Lower lobe of right lung (tissue), 2 donors: Measurements from ENCODE around the gene PSMC3. TPM values are rescaled to one million over a fixed set of nuclear protein-coding genes. Genes with fewer than 3 reads are reported as not detected.

ENCODE experiments used
- ATAC-seq, 2 donors: fragments of 200-7000 bp; cut with Tn5 transposase; one replicate each; pipeline ENCODE4 v1.9.1; 2020 to 2022; ENCODE audit warnings: mild to moderate bottlenecking in 2 of 2, moderate library complexity in 2 of 2
- DNase-seq: peaks from one replicate; pipeline ENCODE4 v3.0.0-alpha.2; 2020
- H3K27ac ChIP-seq: fragments of 200-600 bp; one replicate; pipeline ENCODE4 v1.8.0; 2022
- H3K27me3 ChIP-seq: fragments of 200-600 bp; one replicate; pipeline ENCODE4 v1.8.0; 2022; ENCODE audit warnings: low read depth
- H3K36me3 ChIP-seq: fragments of 200-600 bp; one replicate; pipeline ENCODE4 v1.8.0; 2022; ENCODE audit warnings: mild to moderate bottlenecking
- H3K4me1 ChIP-seq: fragments of 200-600 bp; one replicate; pipeline ENCODE4 v1.8.0; 2022
- H3K4me3 ChIP-seq: fragments of 200-600 bp; one replicate; pipeline ENCODE4 v1.8.0; 2022; ENCODE audit warnings: mild to moderate bottlenecking
- H3K9me3 ChIP-seq: fragments of 200-600 bp; one replicate; pipeline ENCODE4 v1.8.0; 2022
- CTCF ChIP-seq: fragments of 200-600 bp; IDR thresholded peaks from one replicate; pipeline ENCODE4 v1.8.0; 2022; ENCODE audit warnings: antibody characterized with exemption, mild to moderate bottlenecking
- intact Hi-C: fragments of 100-400 bp; cut with DNase I; formaldehyde crosslinking; loops from one replicate; pipeline ENCODE4 v1.11.0; 2022
- total RNA-seq: library from RNA; stranded (reverse); fragmentation: NEBNext Ultra II Directional; extraction: Animal tissue kit (Norgen Biotek cat#: 25700); gene quantifications from one replicate; pipeline ENCODE4 v1.2.1, GENCODE V29; 2021
- donor health status: DM: no; HTN: yes; CAD: no; lungs with severe emphysema.

PSMC3 gene
- total RNA-seq, 1 donor from 2014 or later, result 77.1 TPM

GRCh38 chr11:47387944-47388696, 38.1 kb downstream of the PSMC3 start:
- no peaks in the 10 kb centered on the region for H3K9me3 ChIP-seq
- H3K4me3 ChIP-seq, result no peak overlapping the region
- ATAC-seq (peak; percentile 73 to 77), DNase-seq (peak; percentile 84)
- peak overlapping the region; percentile 93 for H3K27ac ChIP-seq
- H3K36me3 ChIP-seq, result no peaks in the 10 kb centered on the region
- no peaks in the 10 kb centered on the region for H3K27me3 ChIP-seq
- no peak for TF ChIP-seq CTCF
- intact Hi-C loops, result no loop called here
- H3K4me1 ChIP-seq, result peaks cover 36% of the 10 kb centered on the region

GRCh38 chr11:47384498-47384897, 41.7 kb downstream of the PSMC3 start:
- TF ChIP-seq CTCF, result no peak
- Histone ChIP-seq H3K27me3 (no peaks in the 10 kb centered on the region), H3K36me3 (no peaks in the 10 kb centered on the region), H3K4me3 (no peak overlapping the region), H3K27ac (no peak overlapping the region), H3K4me1 (peaks cover 23% of the 10 kb centered on the region), H3K9me3 (no peaks in the 10 kb centered on the region)
- DNase-seq (no peak), ATAC-seq (no peak)
- intact Hi-C loops, result no loop called here

DNA sequence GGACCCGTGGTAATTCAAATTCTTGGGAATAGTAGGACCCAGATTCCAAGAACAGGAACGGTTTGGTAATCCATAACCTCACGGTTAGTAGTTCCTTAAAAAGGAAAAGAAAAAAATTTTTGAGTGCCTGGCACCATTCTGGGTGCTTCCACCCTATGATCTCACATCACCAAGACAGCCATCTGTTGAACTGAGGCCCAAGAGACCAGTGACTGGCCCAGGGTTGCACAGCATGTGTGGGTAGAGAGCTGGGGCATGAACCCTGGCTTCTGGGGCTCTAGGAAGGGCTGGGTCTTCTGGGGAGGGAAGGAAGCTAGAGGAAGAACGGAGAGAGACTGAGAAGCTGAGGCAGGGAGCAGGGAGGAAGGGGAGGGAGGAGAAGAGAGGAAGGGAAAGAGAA, 43.2 kb downstream of the PSMC3 start:
- intact Hi-C loops, result no loop called here
- no peak overlapping the region for H3K4me3 ChIP-seq
- H3K27me3 ChIP-seq, result no peaks in the 10 kb centered on the region
- H3K4me1 ChIP-seq, result peaks cover 10% of the 10 kb centered on the region
- no peaks in the 10 kb centered on the region for H3K9me3 ChIP-seq
- no peaks in the 10 kb centered on the region for H3K36me3 ChIP-seq
- peak overlapping the region; percentile 41 for H3K27ac ChIP-seq
- DNase-seq, result peak; percentile 64
- TF ChIP-seq CTCF, result no peak
- peak; percentile 65 to 68 for ATAC-seq

DNA sequence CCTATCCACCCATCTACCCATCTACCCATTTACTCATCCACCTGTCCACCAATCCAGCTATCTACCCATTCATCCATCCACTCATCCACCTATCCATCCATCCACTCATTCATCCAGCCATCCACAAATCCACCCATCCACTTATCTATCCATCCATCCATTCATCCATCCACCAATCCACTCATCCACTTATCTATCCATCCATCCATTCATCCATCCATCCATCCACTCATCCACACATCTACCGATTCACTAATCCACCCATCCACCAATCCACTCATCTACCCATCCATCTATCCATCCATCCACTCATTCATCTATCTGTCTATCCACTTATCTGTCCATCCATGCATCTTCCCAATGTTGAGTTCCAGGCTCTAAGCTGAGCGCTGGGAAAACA, 46.2 kb downstream of the PSMC3 start:
- no peak for TF ChIP-seq CTCF
- ATAC-seq (no peak), DNase-seq (no peak)
- H3K9me3 ChIP-seq, result no peaks in the 10 kb centered on the region
- no peak overlapping the region for H3K27ac ChIP-seq
- intact Hi-C loops, result no loop called here
- no peak overlapping the region for H3K4me3 ChIP-seq
- H3K4me1 ChIP-seq, result peaks cover 10% of the 10 kb centered on the region
- no peaks in the 10 kb centered on the region for H3K36me3 ChIP-seq
- no peaks in the 10 kb centered on the region for H3K27me3 ChIP-seq

DNA sequence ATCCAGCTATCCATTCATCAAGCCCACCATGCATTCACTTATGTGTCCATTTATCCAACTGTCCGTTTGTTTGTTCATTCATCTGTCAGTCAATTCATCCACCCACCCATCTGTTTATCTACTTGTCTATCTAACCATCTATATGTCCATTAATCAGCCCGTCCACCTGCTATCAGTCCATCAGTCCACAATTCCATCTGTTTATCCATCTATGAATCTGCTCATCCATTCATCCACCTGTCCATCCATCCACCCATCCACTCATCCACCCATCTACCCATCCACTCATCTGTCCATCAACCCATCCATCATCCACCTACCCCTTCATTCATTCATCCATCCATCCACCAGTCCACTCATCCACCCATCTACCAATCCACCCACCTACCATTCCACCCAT, 46.9 kb downstream of the PSMC3 start:
- H3K27ac ChIP-seq, result no peak overlapping the region

More for the DNA sequence above, 46.9 kb downstream of the PSMC3 start:
- no peak for TF ChIP-seq CTCF
- DNase-seq, result no peak
- ATAC-seq, result no peak
- Histone ChIP-seq H3K4me3 (no peak overlapping the region), H3K27me3 (no peaks in the 10 kb centered on the region), H3K36me3 (no peaks in the 10 kb centered on the region), H3K9me3 (no peaks in the 10 kb centered on the region), H3K4me1 (peaks cover 11% of the 10 kb centered on the region)
- intact Hi-C loops, result no loop called here
